OCI-LY7 (cell line): Measurements from ENCODE around the gene JPH2. TPM values are rescaled to one million over a fixed set of nuclear protein-coding genes. Genes with fewer than 3 reads are reported as not detected.

Experiments used
- BruUV-seq: library from RNA; stranded (reverse); fragments of 400-500 nt; replicated peaks from 2 replicates; lab custom pipeline; 2021; lab: Mats Ljungman, UMichigan
- CTCF ChIA-PET: fragments of 300-600 bp; sonication (Branson Sonifier 250); formaldehyde crosslinking; loops from one replicate; lab custom pipeline; 2022; ENCODE audit warnings: antibody characterized with exemption; ENCODE audit not compliant: unreplicated experiment; lab: Charles Lee
- POLR2A ChIA-PET: fragments of 300-600 bp; sonication (Branson Sonifier 250); formaldehyde crosslinking; loops from one replicate; lab custom pipeline; 2022; ENCODE audit warnings: antibody characterized with exemption; lab: Charles Lee
- DNase-seq: peaks from one replicate; pipeline ENCODE4 v3.0.0-alpha.2; 2015; ENCODE audit warnings: low spot score
- H2AFZ ChIP-seq: fragments of 200-600 bp; sonication (generic), shearing (Covaris generic); 2 replicates; pipeline ENCODE4 v1.6.1; 2014; ENCODE audit warnings: mild to moderate bottlenecking, antibody characterized with exemption, low read length, moderate library complexity
- H3K27ac ChIP-seq: fragments of 200-600 bp; sonication (generic); 2 replicates; pipeline ENCODE4 v1.5.1; 2014; ENCODE audit warnings: mixed run types, low read depth, mild to moderate bottlenecking, moderate library complexity, low read length, inconsistent platforms; ENCODE audit not compliant: poor library complexity, severe bottlenecking
- H3K36me3 ChIP-seq: fragments of 200-600 bp; sonication (generic); 2 replicates; pipeline ENCODE4 v1.6.1; 2014; ENCODE audit warnings: mild to moderate bottlenecking, antibody characterized with exemption, low read length, moderate library complexity, mixed read lengths; ENCODE audit not compliant: insufficient read depth
- H3K4me1 ChIP-seq: fragments of 200-600 bp; sonication (generic); 2 replicates; pipeline ENCODE4 v1.5.1; 2014; ENCODE audit warnings: mild to moderate bottlenecking, low read length; ENCODE audit not compliant: insufficient read depth, poor library complexity, severe bottlenecking
- H3K4me2 ChIP-seq: fragments of 200-600 bp; sonication (generic); 2 replicates; pipeline ENCODE4 v1.6.1; 2014; ENCODE audit warnings: mild to moderate bottlenecking, low read length
- H3K4me3 ChIP-seq: fragments of 200-600 bp; sonication (generic); 2 replicates; pipeline ENCODE4 v1.5.1; 2014; ENCODE audit warnings: mild to moderate bottlenecking, low read depth, low read length; ENCODE audit not compliant: poor library complexity, severe bottlenecking
- H3K79me2 ChIP-seq: fragments of 200-600 bp; sonication (generic); 2 replicates; pipeline ENCODE4 v1.6.1; 2016; ENCODE audit warnings: low read depth, mild to moderate bottlenecking, low read length, moderate library complexity, mixed read lengths; ENCODE audit not compliant: insufficient read depth
- H3K9me2 ChIP-seq: fragments of 200-600 bp; sonication (generic); 2 replicates; pipeline ENCODE4 v1.6.1; 2016; ENCODE audit warnings: mild to moderate bottlenecking, low read length, mixed read lengths; ENCODE audit not compliant: insufficient read depth
- H3K9me3 ChIP-seq: fragments of 200-600 bp; sonication (generic); 2 replicates; pipeline ENCODE4 v1.6.1; 2014; ENCODE audit warnings: mild to moderate bottlenecking, mixed run types, low read length, mixed read lengths
- H4K20me1 ChIP-seq: fragments of 200-600 bp; sonication (generic); 2 replicates; pipeline ENCODE4 v1.6.1; 2014; ENCODE audit warnings: mild to moderate bottlenecking, antibody characterized with exemption, low read length, moderate library complexity, mixed read lengths; ENCODE audit not compliant: insufficient read depth
- CTCF ChIP-seq: fragments of 200-600 bp; sonication (generic); conservative IDR thresholded peaks from 2 replicates; pipeline ENCODE4 v1.5.1; 2014; ENCODE audit warnings: mild to moderate bottlenecking, antibody characterized with exemption, low read length, moderate library complexity, mixed read lengths
- EZH2phosphoT487 ChIP-seq: fragments of 200-600 bp; sonication (generic); IDR thresholded peaks from 2 replicates; pipeline ENCODE4 v1.6.1; 2018; ENCODE audit warnings: low read depth, borderline replicate concordance, mild to moderate bottlenecking, mixed run types, antibody characterized with exemption, low read length, moderate library complexity, mixed read lengths
- intact Hi-C: fragments of 100-400 bp; cut with micrococcal nuclease; formaldehyde crosslinking; loops from one replicate; pipeline ENCODE4 v1.10.0; 2022; ENCODE audit not compliant: unreplicated experiment
- total RNA-seq, 2 experiments: library from RNA; depleted of rRNA in 1 of 2; stranded (reverse); fragments of >200 nt in 1 of 2; shearing (Covaris generic) in 1 of 2; gene quantifications; 2 replicates each; pipeline ENCODE4 v1.2.3, GENCODE V29; 2014 to 2022

Gene JPH2
- total RNA-seq, 2 experiments from 2014 or later, result not detected

- peak overlapping the region; percentile 9; the same call in 1 of the 2 replicates for H2AFZ ChIP-seq
These were observed 22.9 kb upstream of the JPH2 start for GRCh38 chr20:44209686-44210405.

GRCh38 chr20:44208770-44209169 lies 21.8 kb upstream of the JPH2 start:
- H3K9me2 ChIP-seq, result no peaks in the 10 kb centered on the region
- ChIA-PET POLR2A (interaction anchor here (0.6 to 0.7 kb wide), 3 partner anchors 95 to 537 kb away, joined by 3 to 4 read pairs (median 4); no protein-coding TSS in a partner anchor), CTCF (no interaction called here)
- DNase-seq, result no peak
- H2AFZ ChIP-seq, result no peak overlapping the region
- H3K9me3 ChIP-seq, result no peaks in the 10 kb centered on the region
- H3K36me3 ChIP-seq, result peaks cover 30% of the 10 kb centered on the region
- peaks cover 24% of the 10 kb centered on the region for H3K4me1 ChIP-seq
- peak overlapping the region; percentile 42 for H3K27ac ChIP-seq
- H4K20me1 ChIP-seq, result peaks cover 30% of the 10 kb centered on the region; the same call in 1 of the 2 replicates
- TF ChIP-seq EZH2phosphoT487 (no peak), CTCF (no peak)
- no TSS peak for BruUV-seq
- peak overlapping the region; percentile 91 for H3K4me2 ChIP-seq
- intact Hi-C loops, result no loop called here
- peak overlapping the region; percentile 90 for H3K4me3 ChIP-seq
- H3K79me2 ChIP-seq, result peaks cover 61% of the 10 kb centered on the region

More at GRCh38 chr20:44209686-44210405, 22.9 kb upstream of the JPH2 start:
- ChIA-PET CTCF (no interaction called here), POLR2A (interaction anchor here (0.7 kb wide), 1 partner anchor 257 kb away, joined by 4 read pairs; no protein-coding TSS in a partner anchor)
- peaks cover 22% of the 10 kb centered on the region for H3K36me3 ChIP-seq
- DNase-seq, result peak; percentile 34
- no peak for TF ChIP-seq CTCF
- TF ChIP-seq EZH2phosphoT487, result no peak
- H3K27ac ChIP-seq, result peak overlapping the region; percentile 81
- TSS peak; percentile 63 for BruUV-seq
- H3K9me2 ChIP-seq, result no peaks in the 10 kb centered on the region
- H3K4me3 ChIP-seq, result peak overlapping the region; percentile 90
- H3K4me1 ChIP-seq, result peaks cover 24% of the 10 kb centered on the region
- intact Hi-C loops, result loop anchor here (2.0 to 10.0 kb wide), 2 partner anchors 401 to 655 kb away; no protein-coding TSS in a partner anchor
- H4K20me1 ChIP-seq, result peaks cover 30% of the 10 kb centered on the region; the same call in 1 of the 2 replicates
- H3K9me3 ChIP-seq, result no peaks in the 10 kb centered on the region
- peak overlapping the region; percentile 91 for H3K4me2 ChIP-seq
- peaks cover 53% of the 10 kb centered on the region for H3K79me2 ChIP-seq
